SK-MEL-5 (cell line): ENCODE data around the gene PHYKPL. TPM values are rescaled to one million over a fixed set of nuclear protein-coding genes. Genes with fewer than 3 reads are reported as not detected.
"Not testable (repeated sequence)": the region's sequence is repeated elsewhere in the genome, so short reads cannot be mapped to it uniquely, and the experiment has no call there.

ENCODE experiments used
- DNase-seq: peaks from one replicate; pipeline ENCODE4 v3.0.0-alpha.2; 2016; ENCODE audit warnings: low read depth, low spot score
- in situ Hi-C: cut with HindIII; loops from 2 replicates; pipeline ENCODE4 v1.10.0; 2016; ENCODE audit warnings: low sequenced_read_pairs, high pct_unique_total_duplicates, low pct_unique_long_range_greater_than_20kb
- total RNA-seq: library from RNA; depleted of rRNA; stranded (reverse); fragments of >200 nt; shearing (Covaris generic); gene quantifications from 2 replicates; pipeline ENCODE4 v1.2.3, GENCODE V29; 2014

The PHYKPL gene
- total RNA-seq, 1 experiment from 2014 or later: 7.7 TPM

DNA sequence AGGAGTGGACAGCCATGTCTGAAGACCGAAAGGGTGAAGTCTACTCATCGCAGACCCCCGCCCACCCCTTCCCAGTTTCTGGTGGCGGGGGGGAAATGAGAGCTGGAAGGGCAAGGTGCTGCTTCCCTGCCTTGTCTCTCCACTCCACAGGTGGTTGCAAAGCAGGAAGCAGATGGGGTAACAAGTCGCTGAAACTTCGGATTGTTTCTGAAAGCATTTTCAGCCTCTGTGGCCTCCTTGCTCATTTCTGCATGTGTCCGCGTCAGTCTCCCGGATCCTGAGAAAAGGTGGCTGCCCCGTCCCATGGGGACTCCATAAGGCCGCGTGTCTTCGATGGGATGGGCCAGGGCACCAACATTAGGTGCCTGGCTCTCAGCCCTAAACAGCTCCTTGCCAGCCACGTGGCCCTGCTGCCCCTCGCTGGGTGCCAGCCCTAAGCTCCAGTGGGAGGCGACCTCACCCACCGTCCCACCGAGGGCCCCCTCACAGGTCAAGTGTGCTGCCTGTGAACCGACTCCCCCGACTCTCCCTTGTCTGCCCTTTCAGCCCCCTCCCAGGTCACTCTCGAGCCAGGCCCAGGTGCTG lies 971 bp downstream of the PHYKPL start:
- in situ Hi-C loops: no loop called here
- DNase-seq: no peak

DNA sequence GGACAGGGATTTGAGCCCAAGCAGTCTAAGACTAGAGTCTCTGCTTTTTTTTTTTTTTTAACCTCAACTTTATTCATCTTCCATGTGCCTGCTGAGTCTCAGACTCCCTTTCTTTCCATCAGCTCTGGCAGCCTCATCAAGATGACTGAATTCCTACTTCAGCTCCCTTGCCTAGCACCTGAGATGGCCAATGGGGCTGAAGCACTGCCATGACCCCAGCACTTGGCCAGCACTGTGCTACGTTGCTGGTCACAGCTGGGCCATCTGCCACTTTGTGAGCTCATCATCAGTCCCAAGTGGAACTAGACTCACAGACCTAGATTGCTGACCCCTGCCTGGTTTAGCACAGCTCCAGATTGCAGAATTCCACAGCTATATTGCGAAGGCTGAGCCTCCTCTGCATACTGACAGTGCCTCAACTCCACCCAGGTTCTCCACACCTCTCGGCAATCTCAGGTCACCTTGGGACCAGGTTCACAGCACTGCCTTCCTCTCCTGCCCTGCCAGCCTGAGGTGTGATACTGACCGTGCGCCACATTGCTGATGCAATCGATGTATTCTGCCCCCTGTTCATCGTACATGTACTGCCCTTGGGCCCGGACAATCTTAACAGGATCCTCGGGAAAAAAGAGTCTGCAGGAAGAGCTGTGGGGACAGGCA lies 1.6 kb downstream of the PHYKPL start:
- in situ Hi-C loops: no loop called here
- DNase-seq: no peak

DNA sequence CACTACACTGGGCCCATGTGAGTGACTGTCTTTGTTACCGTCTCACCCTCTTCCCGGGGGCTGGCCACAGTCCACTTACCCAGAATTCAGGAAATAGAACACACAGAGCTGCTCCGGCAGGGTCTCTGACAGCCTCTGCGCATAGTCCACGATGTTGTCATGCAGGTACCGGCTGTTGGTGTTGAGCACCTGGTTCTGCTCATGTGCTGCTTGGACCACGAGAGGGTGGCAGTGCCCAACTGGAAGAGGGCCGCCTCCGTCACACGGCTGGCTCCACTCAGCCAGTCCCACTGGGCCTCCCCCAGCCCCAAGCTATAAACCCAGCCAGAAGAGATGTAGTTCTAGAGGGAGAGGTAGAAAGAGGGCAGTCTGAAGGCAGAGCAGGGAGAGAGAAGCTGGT lies 2.7 kb downstream of the PHYKPL start:
- in situ Hi-C loops: no loop called here
- DNase-seq: no peak

DNA sequence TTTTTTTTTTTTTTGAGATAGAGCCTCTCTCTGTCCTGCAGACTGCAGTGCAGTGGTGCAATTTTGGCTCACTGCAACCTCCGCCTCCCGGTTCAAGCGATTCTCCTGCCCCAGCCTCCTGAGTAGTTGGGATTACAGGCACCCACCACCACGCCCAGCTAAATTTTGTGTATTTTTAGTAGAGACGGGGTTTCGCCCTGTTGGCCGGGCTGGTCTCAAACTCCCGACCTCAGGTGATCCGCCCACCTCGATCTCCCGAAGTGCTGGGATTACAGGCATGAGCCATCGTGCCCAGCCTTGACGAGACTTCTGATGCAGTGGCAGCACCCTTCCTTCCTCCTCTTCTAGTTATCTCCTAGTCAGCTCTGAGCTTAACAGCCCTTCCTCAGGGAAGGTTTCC lies 3.5 kb downstream of the PHYKPL start:
- DNase-seq, in situ Hi-C loops: not testable (repeated sequence)

GRCh38 chr5:178228609-178229008 lies 4.0 kb downstream of the PHYKPL start:
- in situ Hi-C loops: no loop called here
- DNase-seq: no peak

DNA sequence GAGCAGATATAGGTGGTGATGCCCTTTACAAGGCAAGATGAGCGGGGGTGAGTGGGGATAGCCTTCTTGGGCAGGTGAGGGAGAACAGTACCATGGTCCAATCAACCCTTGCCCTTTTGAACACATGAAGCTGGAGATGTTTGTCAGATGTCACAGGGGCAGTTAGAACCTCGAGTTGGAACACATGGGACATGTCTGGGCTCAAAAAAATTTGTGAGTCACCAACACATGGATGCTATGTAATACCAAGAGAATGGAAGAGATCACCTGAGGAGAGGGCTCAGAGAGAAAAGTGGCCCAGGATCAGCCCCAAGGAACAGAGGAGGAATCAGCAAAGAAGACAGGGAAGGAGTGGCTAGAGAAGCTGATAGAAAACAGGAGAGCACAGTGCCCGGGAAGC lies 4.7 kb downstream of the PHYKPL start:
- in situ Hi-C loops: no loop called here
- DNase-seq: no peak

- DNase-seq: no peak
- in situ Hi-C loops: no loop called here
Observed at GRCh38 chr5:178227138-178227659, 5.4 kb downstream of the PHYKPL start.

GRCh38 chr5:178225174-178225573 lies 7.4 kb downstream of the PHYKPL start:
- in situ Hi-C loops: no loop called here
- no peak for DNase-seq

DNA sequence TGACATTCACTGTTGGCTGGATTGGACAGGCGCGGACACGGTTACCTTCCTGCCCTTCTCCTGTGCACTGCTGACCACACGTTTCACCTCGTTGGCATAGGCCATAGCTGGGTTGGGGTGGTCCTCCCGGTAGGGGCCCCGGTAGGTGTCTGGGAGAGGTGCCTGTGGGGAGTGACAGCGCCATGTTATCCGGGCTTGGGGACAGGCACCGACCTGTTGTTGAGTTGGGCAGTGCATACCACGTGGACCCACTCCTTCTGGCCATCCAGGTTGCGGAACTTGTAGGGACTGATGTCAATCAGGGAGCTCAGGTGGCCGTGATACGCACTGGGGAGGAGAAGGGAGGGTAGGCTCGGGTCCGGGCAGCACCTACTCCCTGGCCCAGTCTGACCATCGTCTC lies 8.2 kb downstream of the PHYKPL start:
- in situ Hi-C loops: no loop called here

GRCh38 chr5:178223828-178224335 lies 8.7 kb downstream of the PHYKPL start:
- no peak for DNase-seq
- in situ Hi-C loops: no loop called here

More for the DNA sequence above, 8.2 kb downstream of the PHYKPL start:
- DNase-seq: no peak

DNA sequence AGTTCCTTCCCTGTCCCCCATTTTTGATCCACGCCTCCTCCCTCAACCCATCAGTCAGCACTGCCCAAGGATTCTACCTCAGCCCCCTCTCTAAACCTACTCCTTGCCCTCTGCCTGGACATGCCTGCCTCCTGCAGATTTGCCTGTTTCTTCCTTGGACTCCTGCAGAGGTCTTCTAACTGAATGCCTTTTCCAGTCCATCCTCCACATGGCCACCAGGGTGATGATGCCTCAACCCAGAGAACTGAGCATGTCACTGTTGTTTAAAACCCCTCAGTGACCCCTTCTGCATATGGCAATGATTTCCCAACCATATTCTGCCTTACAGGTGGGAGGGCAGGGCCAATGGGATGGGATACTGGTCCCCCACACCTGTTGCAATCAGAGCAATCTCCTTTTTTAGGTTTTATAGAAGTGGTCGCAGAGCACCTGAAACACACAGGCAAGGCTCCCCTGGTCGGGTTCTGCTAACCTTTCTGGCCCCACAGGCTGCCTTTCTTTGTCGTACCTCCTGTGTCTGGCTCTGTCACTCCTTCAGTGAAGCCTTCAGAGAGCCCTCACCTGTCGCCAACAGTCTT lies 9.3 kb downstream of the PHYKPL start:
- in situ Hi-C loops: no loop called here
- no peak for DNase-seq

GRCh38 chr5:178222292-178222691 lies 10.3 kb downstream of the PHYKPL start:
- no peak for DNase-seq
- in situ Hi-C loops: no loop called here

GRCh38 chr5:178221853-178222252 lies 10.7 kb downstream of the PHYKPL start:
- in situ Hi-C loops: no loop called here

DNA sequence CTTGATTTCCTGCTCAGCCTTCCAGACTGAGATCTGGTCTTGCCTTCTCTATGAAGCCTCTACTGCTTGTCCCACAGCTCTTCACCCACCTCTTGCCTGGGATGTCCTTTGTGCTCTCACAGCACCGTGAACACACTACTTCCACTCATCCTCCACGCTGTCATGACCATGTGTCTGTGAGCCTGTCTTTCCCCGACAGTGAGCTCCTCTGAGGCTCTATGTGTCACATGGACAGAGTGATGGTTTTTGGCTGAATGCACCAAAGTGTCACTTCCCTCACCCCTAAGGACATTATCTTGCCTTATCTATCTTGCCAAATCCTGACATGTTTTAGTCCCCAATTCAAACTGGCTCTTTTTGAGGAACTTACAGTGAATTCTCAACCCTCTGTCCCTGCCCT lies 11.3 kb downstream of the PHYKPL start:
- DNase-seq: no peak
- in situ Hi-C loops: no loop called here

More at GRCh38 chr5:178221853-178222252, 10.7 kb downstream of the PHYKPL start:
- DNase-seq: no peak

GRCh38 chr5:178218827-178219226 lies 13.8 kb downstream of the PHYKPL start:
- in situ Hi-C loops: no loop called here
- no peak for DNase-seq

DNA sequence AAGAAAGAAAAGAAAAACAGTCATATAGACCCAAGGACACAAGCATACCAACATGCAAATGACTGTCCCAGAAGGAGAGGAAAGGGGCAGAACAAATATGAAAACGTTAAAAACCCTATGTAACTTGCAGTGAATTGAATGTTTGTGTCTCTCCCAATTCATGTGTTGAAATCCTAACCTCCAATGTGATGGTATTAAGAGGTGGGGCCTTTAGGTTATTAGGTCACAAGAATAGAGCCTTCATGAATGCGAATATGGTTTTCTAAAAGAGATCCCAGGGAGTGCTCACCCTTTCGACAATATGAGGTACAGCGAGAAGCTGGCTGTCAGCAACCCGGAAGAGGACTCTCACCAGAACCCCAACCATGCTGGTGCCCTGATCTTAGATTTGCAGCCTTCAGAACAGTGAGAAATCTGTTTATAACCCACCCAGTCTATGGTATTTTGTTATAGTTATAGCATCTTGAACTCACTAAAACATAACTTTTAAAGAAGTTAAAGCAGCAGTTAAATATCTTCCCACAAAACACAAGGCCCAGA lies 14.3 kb downstream of the PHYKPL start:
- peak; percentile 45 for DNase-seq
- in situ Hi-C loops: no loop called here

- no peak for DNase-seq
- in situ Hi-C loops: no loop called here
Observed at GRCh38 chr5:178216779-178217178, 15.8 kb downstream of the PHYKPL start.

DNA sequence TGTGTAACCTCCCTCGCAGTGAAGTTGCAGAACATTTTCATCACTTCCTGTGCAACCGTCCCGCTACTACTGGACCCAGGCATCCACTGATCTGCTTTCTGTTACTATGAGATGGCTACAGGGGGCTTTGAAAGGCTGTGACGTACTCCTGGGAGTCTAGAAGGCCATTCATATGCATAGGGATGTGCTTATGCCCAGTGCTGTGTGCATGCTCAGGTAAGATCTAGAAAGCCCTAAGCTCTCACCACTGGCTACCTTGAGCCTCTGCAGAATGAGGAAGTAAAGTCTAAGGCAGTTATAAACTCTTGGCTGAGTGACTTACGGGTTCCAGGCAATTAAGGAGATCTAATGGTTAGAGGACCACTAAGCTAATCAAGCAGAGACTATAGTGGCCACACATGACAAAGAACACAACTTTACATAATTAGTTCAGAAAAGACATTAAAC lies 16.5 kb downstream of the PHYKPL start:
- in situ Hi-C loops: no loop called here
- no peak for DNase-seq
